Lower leg skin (tissue), 3 donors: ENCODE data around the gene AJAP1.

Experiments
- CTCF ChIP-seq, 3 donors: fragments of 450-650 bp; IDR thresholded peaks; one replicate each; pipeline ENCODE4 v1.5.1; 2016; ENCODE audit warnings: antibody characterized with exemption in 3 of 3, mild to moderate bottlenecking in 3 of 3, moderate library complexity in 2 of 3
- POLR2A ChIP-seq, 2 donors: fragments of 450-650 bp; IDR thresholded peaks; one replicate each; pipeline ENCODE4 v1.6.1; 2016 to 2017; ENCODE audit warnings: antibody characterized with exemption in 2 of 2, mild to moderate bottlenecking in 1 of 2, moderate library complexity in 1 of 2

DNA sequence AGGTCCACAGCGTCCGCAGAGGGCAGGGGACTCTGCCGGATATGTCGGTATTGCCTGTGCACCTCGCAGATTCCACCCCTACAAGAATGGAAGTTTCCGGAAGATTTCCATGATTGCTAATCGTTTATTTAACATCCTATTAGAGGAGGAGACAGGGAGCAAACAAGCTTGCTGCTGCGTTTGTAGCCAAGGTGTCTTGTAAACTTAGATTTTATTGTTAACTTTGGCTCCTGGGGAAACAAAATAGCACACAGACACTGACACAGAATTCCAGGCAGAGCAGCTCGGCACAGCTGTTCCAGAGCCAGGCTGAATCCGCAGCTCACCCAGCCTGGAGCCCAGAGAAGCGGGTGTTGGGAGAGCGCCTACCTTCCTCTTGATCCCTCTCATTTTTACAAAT is 75.7 kb downstream of the AJAP1 start:
- TF ChIP-seq POLR2A (IDR thresholded peaks at IDR 0.05) (no peak), CTCF (IDR thresholded peaks at IDR 0.05) (no peak)
